HEK293 (cell line): Measurements from ENCODE around the gene CEP68.

Source experiments
- CTCF ChIA-PET: fragments of 350-600 bp; formaldehyde crosslinking; extraction: SDS; loops from one replicate; lab custom pipeline; 2021; ENCODE audit warnings: antibody characterized with exemption; lab: Yijun Ruan, JAX
- POLR2A ChIA-PET: fragments of 300-600 bp; formaldehyde crosslinking; extraction: SDS; loops from one replicate; lab custom pipeline; 2020; ENCODE audit warnings: antibody characterized with exemption, inconsistent platforms; lab: Yijun Ruan, JAX
- H3K27ac ChIP-seq: fragments of 200-500 bp; sonication (Bioruptor generic); 2 replicates; pipeline ENCODE4 v1.5.1; 2014; ENCODE audit warnings: low read depth, low read length, control low read depth, inconsistent platforms; ENCODE audit errors: extremely low read depth
- H3K36me3 ChIP-seq, 2 experiments: fragments of 200-500 bp in 1 of 2; sonication (Bioruptor generic) in 1 of 2; 1 replicate in 1 of 2; 2 replicates in 1 of 2; pipeline ENCODE4 v1.5.1; 2014 to 2017; ENCODE audit warnings: inconsistent platforms in 2 of 2, low read length in 2 of 2; ENCODE audit not compliant: control insufficient read depth in 2 of 2, insufficient read depth in 1 of 2
- H3K4me1 ChIP-seq: fragments of 200-500 bp; sonication (Bioruptor generic); 2 replicates; pipeline ENCODE4 v1.5.1; 2014; ENCODE audit warnings: mild to moderate bottlenecking, low read length, inconsistent platforms; ENCODE audit not compliant: control insufficient read depth, insufficient read depth
- H3K4me3 ChIP-seq: 2 replicates; pipeline ENCODE4 v1.5.1; 2011; ENCODE audit warnings: low read depth, mild to moderate bottlenecking, control low read depth, low read length, moderate library complexity
- H3K9me3 ChIP-seq: fragments of 200-500 bp; sonication (Bioruptor generic); 2 replicates; pipeline ENCODE4 v1.5.1; 2014; ENCODE audit warnings: low read depth, low read length, inconsistent platforms; ENCODE audit not compliant: control insufficient read depth, insufficient read depth
- EGR2 ChIP-seq: fragments of 450-650 bp; formaldehyde crosslinking; IDR thresholded peaks from 2 replicates; pipeline ENCODE4 v1.5.1; 2016; ENCODE audit warnings: low read depth, missing biosample characterization, missing genetic modification characterization
- GLI4 ChIP-seq: fragments of 450-650 bp; formaldehyde crosslinking; IDR thresholded peaks from 2 replicates; pipeline ENCODE4 v1.5.1; 2016; ENCODE audit warnings: missing biosample characterization, missing genetic modification characterization
- KLF7 ChIP-seq: fragments of 450-650 bp; formaldehyde crosslinking; IDR thresholded peaks from 2 replicates; pipeline ENCODE4 v1.5.1; 2016; ENCODE audit warnings: missing biosample characterization, missing genetic modification characterization, borderline replicate concordance
- MYNN ChIP-seq: fragments of 450-650 bp; formaldehyde crosslinking; IDR thresholded peaks from 2 replicates; pipeline ENCODE4 v1.5.1; 2016; ENCODE audit warnings: missing biosample characterization, missing genetic modification characterization, borderline replicate concordance
- TCF7L2 ChIP-seq: IDR thresholded peaks from 2 replicates; pipeline ENCODE4 v1.6.1; 2011; ENCODE audit warnings: low read depth, mild to moderate bottlenecking, inconsistent platforms, low read length, moderate library complexity, borderline replicate concordance
- WT1 ChIP-seq: fragments of 450-650 bp; formaldehyde crosslinking; IDR thresholded peaks from 2 replicates; pipeline ENCODE4 v1.5.1; 2016; ENCODE audit warnings: missing biosample characterization, missing genetic modification characterization
- ZFP69B ChIP-seq: fragments of 450-650 bp; formaldehyde crosslinking; IDR thresholded peaks from 2 replicates; pipeline ENCODE4 v1.5.1; 2016; ENCODE audit warnings: missing biosample characterization, missing genetic modification characterization
- ZNF132 ChIP-seq: fragments of 450-650 bp; formaldehyde crosslinking; IDR thresholded peaks from 2 replicates; pipeline ENCODE4 v1.5.1; 2017; ENCODE audit warnings: missing biosample characterization, missing genetic modification characterization, borderline replicate concordance
- ZNF2 ChIP-seq: fragments of 450-650 bp; formaldehyde crosslinking; IDR thresholded peaks from 2 replicates; pipeline ENCODE4 v1.5.1; 2016; ENCODE audit warnings: missing biosample characterization, missing genetic modification characterization
- ZNF211 ChIP-seq: fragments of 450-650 bp; formaldehyde crosslinking; IDR thresholded peaks from 2 replicates; pipeline ENCODE4 v1.5.1; 2016; ENCODE audit warnings: low read depth, missing biosample characterization, missing genetic modification characterization
- ZNF239 ChIP-seq: fragments of 450-650 bp; formaldehyde crosslinking; IDR thresholded peaks from 2 replicates; pipeline ENCODE4 v1.5.1; 2016; ENCODE audit warnings: missing biosample characterization, missing genetic modification characterization
- ZNF292 ChIP-seq: fragments of 450-650 bp; formaldehyde crosslinking; IDR thresholded peaks from 2 replicates; pipeline ENCODE4 v1.5.1; 2016; ENCODE audit warnings: low read depth, missing biosample characterization, missing genetic modification characterization, borderline replicate concordance
- ZNF311 ChIP-seq: fragments of 450-650 bp; formaldehyde crosslinking; IDR thresholded peaks from 2 replicates; pipeline ENCODE4 v1.5.1; 2017; ENCODE audit warnings: missing biosample characterization, missing genetic modification characterization, borderline replicate concordance
- ZNF394 ChIP-seq: fragments of 450-650 bp; formaldehyde crosslinking; IDR thresholded peaks from 2 replicates; pipeline ENCODE4 v1.5.1; 2016; ENCODE audit warnings: missing biosample characterization, missing genetic modification characterization, mild to moderate bottlenecking, moderate library complexity, borderline replicate concordance
- ZNF549 ChIP-seq: fragments of 450-650 bp; IDR thresholded peaks from 2 replicates; pipeline ENCODE4 v1.5.1; 2018; ENCODE audit warnings: missing biosample characterization, missing genetic modification characterization, mild to moderate bottlenecking, inconsistent platforms, moderate library complexity
- ZNF623 ChIP-seq: fragments of 450-650 bp; formaldehyde crosslinking; IDR thresholded peaks from 2 replicates; pipeline ENCODE4 v1.5.1; 2016; ENCODE audit warnings: missing biosample characterization, missing genetic modification characterization
- ZNF654 ChIP-seq: fragments of 450-650 bp; formaldehyde crosslinking; IDR thresholded peaks from 2 replicates; pipeline ENCODE4 v1.5.1; 2016; ENCODE audit warnings: low read depth, missing biosample characterization, missing genetic modification characterization
- ZNF664 ChIP-seq: fragments of 450-650 bp; formaldehyde crosslinking; IDR thresholded peaks from 2 replicates; pipeline ENCODE4 v1.5.1; 2016; ENCODE audit warnings: missing biosample characterization, missing genetic modification characterization
- ZNF76 ChIP-seq: fragments of 450-650 bp; formaldehyde crosslinking; IDR thresholded peaks from 2 replicates; pipeline ENCODE4; 2016; ENCODE audit warnings: low read depth, missing biosample characterization, missing genetic modification characterization, borderline replicate concordance
- ZNF785 ChIP-seq: fragments of 450-650 bp; formaldehyde crosslinking; IDR thresholded peaks from 2 replicates; pipeline ENCODE4 v1.5.1; 2016; ENCODE audit warnings: missing biosample characterization, missing genetic modification characterization
- ZNF830 ChIP-seq: fragments of 450-650 bp; IDR thresholded peaks from 2 replicates; pipeline ENCODE4 v1.5.0; 2018; ENCODE audit warnings: missing biosample characterization, missing genetic modification characterization, low read depth, mild to moderate bottlenecking, moderate library complexity
- ZNF843 ChIP-seq: fragments of 450-650 bp; formaldehyde crosslinking; IDR thresholded peaks from 2 replicates; pipeline ENCODE4 v1.5.1; 2016; ENCODE audit warnings: missing biosample characterization, missing genetic modification characterization
- TF ChIP-seq, protein P1 (sequence below): fragments of 450-650 bp; formaldehyde crosslinking; IDR thresholded peaks from 2 replicates; pipeline ENCODE4 v1.5.1; 2016; ENCODE audit warnings: missing biosample characterization, missing genetic modification characterization, borderline replicate concordance
- TF ChIP-seq, protein P2 (sequence below): fragments of 450-650 bp; formaldehyde crosslinking; IDR thresholded peaks from 2 replicates; pipeline ENCODE4 v1.5.1; 2016; ENCODE audit warnings: missing biosample characterization, missing genetic modification characterization
- TF ChIP-seq, protein P3 (sequence below): fragments of 450-650 bp; formaldehyde crosslinking; IDR thresholded peaks from 2 replicates; pipeline ENCODE4 v1.5.1; 2016; ENCODE audit warnings: missing biosample characterization, missing genetic modification characterization

The CEP68 gene

DNA sequence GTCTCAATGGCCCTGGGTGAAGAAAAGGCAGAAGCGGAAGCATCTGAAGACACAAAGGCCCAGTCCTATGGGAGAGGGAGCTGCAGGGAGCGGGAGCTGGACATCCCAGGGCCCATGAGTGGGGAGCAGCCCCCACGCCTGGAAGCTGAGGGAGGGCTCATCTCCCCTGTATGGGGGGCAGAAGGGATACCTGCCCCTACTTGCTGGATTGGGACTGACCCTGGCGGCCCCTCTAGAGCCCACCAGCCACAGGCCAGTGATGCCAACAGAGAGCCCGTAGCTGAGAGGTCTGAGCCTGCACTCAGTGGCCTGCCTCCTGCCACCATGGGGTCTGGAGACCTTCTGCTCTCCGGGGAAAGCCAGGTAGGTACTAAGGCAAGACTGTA lies 13.2 kb downstream of the CEP68 start (continued):
- TF ChIP-seq, protein P1, sequence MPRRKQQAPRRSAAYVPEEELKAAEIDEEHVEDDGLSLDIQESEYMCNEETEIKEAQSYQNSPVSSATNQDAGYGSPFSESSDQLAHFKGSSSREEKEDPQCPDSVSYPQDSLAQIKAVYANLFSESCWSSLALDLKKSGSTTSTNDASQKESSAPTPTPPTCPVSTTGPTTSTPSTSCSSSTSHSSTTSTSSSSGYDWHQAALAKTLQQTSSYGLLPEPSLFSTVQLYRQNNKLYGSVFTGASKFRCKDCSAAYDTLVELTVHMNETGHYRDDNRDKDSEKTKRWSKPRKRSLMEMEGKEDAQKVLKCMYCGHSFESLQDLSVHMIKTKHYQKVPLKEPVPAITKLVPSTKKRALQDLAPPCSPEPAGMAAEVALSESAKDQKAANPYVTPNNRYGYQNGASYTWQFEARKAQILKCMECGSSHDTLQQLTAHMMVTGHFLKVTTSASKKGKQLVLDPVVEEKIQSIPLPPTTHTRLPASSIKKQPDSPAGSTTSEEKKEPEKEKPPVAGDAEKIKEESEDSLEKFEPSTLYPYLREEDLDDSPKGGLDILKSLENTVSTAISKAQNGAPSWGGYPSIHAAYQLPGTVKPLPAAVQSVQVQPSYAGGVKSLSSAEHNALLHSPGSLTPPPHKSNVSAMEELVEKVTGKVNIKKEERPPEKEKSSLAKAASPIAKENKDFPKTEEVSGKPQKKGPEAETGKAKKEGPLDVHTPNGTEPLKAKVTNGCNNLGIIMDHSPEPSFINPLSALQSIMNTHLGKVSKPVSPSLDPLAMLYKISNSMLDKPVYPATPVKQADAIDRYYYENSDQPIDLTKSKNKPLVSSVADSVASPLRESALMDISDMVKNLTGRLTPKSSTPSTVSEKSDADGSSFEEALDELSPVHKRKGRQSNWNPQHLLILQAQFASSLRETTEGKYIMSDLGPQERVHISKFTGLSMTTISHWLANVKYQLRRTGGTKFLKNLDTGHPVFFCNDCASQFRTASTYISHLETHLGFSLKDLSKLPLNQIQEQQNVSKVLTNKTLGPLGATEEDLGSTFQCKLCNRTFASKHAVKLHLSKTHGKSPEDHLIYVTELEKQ (tag by site-specific recombination) = no peak
- TF ChIP-seq WT1 = no peak

DNA sequence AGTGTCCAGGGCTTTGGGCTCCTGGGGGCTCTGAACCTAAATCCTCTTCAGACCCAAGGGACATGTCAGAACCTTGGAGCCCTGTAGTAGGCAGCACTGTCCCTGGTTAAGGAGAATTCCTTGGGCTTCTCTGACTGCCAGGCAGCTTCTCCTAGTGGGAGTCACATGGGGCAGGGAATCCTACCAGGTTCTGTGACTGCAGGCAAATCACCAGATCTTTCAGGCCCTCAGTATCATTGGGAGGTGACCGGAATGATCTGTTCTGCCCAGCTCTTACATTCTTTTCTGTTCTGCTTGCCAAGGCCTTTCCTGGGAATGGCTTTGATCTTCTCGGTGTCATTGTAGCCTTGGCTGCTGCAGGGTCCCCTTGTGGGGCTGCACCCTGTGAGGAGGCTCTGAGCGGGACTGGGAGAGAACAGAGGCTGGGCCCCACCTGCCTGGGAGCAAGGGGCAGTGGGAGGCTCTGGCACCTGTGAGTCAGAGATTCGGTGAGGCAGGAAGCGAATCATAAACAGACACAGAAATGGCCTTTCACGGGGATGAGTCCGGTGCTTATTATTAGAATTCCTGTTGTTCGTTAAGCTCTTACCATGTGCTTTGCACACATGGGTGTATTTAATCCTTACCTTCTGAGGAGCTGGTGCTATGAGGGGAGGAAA lies 14.1 kb downstream of the CEP68 start:
- POLR2A ChIA-PET = interaction anchor here (1.0 kb wide), 1 partner anchor 60 kb away, joined by 5 read pairs; the partner anchor contains the start of gene RAB1A
- peaks cover 2% of the 10 kb centered on the region; the same call in 1 of the 2 replicates for H3K4me1 ChIP-seq
- H3K4me3 ChIP-seq = no peak overlapping the region
- CTCF ChIA-PET = interaction anchor here (0.6 to 1.4 kb wide), 4 partner anchors 16 to 157 kb away, joined by 3 to 6 read pairs (median 3); no protein-coding TSS in a partner anchor
- H3K36me3 ChIP-seq = peaks cover 12 to 61% of the 10 kb centered on the region in 2 experiments
- H3K27ac ChIP-seq = no peak overlapping the region
- H3K9me3 ChIP-seq = no peaks in the 10 kb centered on the region
- no peak for TF ChIP-seq ZNF239 (tag by site-specific recombination)
- no peak for TF ChIP-seq ZNF2 (tag by site-specific recombination)
- no peak for TF ChIP-seq KLF7
- no peak for TF ChIP-seq ZNF211 (tag by site-specific recombination)

DNA sequence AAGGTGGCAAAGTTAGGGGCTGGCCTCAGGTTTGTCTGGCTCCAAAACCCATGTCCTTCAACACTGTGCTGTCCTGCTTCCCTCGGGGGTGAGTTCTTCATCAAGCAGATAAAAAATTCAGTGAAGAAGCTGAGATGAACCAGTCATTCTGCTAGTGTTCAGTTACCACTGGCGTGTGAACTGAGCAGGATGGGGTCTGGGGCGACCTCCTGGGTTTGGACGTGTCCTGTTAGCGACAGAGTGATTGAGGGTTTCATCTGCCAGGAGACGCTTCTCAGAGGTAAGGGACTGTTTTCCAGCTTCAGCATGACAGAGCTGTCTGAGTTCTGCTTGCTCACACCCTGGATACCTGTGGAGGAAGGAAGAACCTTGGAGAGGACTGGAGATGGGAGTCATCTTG lies 14.6 kb downstream of the CEP68 start:
- no peak for TF ChIP-seq ZNF292
- no peak for TF ChIP-seq ZNF311 (tag by site-specific recombination)
- TF ChIP-seq ZNF830 (tag by site-specific recombination) = no peak
- TF ChIP-seq, protein P2, sequence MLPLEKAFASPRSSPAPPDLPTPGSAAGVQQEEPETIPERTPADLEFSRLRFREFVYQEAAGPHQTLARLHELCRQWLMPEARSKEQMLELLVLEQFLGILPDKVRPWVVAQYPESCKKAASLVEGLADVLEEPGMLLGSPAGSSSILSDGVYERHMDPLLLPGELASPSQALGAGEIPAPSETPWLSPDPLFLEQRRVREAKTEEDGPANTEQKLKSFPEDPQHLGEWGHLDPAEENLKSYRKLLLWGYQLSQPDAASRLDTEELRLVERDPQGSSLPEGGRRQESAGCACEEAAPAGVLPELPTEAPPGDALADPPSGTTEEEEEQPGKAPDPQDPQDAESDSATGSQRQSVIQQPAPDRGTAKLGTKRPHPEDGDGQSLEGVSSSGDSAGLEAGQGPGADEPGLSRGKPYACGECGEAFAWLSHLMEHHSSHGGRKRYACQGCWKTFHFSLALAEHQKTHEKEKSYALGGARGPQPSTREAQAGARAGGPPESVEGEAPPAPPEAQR (tag by site-specific recombination) = no peak
- no peak for TF ChIP-seq ZNF843 (tag by site-specific recombination)
- TF ChIP-seq ZNF549 = no peak
- no peak for TF ChIP-seq ZNF654 (tag by site-specific recombination)
- TF ChIP-seq ZNF76 = no peak
- TF ChIP-seq ZNF664 (tag by site-specific recombination) = no peak
- TF ChIP-seq, protein P3, sequence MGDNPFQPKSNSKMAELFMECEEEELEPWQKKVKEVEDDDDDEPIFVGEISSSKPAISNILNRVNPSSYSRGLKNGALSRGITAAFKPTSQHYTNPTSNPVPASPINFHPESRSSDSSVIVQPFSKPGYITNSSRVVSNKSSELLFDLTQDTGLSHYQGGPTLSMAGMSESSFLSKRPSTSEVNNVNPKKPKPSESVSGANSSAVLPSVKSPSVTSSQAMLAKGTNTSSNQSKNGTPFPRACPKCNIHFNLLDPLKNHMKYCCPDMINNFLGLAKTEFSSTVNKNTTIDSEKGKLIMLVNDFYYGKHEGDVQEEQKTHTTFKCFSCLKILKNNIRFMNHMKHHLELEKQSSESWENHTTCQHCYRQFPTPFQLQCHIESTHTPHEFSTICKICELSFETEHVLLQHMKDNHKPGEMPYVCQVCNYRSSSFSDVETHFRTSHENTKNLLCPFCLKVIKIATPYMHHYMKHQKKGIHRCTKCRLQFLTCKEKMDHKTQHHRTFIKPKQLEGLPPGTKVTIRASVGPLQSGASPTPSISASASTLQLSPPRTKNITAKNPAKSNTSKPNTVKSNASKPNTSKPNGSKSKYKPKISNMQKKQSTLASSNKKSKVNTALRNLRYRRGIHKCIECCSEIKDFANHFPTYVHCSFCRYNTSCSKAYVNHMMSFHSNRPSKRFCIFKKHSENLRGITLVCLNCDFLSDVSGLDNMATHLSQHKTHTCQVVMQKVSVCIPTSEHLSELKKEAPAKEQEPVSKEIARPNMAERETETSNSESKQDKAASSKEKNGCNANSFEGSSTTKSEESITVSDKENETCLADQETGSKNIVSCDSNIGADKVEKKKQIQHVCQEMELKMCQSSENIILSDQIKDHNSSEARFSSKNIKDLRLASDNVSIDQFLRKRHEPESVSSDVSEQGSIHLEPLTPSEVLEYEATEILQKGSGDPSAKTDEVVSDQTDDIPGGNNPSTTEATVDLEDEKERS (tag by site-specific recombination) = no peak
- no peak for TF ChIP-seq TCF7L2
- no peak for TF ChIP-seq ZNF785
- TF ChIP-seq ZNF239 (tag by site-specific recombination) = no peak
- TF ChIP-seq ZNF394 (tag by site-specific recombination) = no peak
- no peak for TF ChIP-seq EGR2 (tag by site-specific recombination)
- TF ChIP-seq GLI4 = no peak
- TF ChIP-seq ZNF132 (tag by site-specific recombination) = no peak
- no peak for TF ChIP-seq MYNN (tag by site-specific recombination)
- no peak for TF ChIP-seq ZFP69B
- no peak for TF ChIP-seq ZNF623 (tag by site-specific recombination)
- TF ChIP-seq, all 188 proteins: peak for 0
- Histone ChIP-seq H3K27ac (no peak overlapping the region), H3K9me3 (no peaks in the 10 kb centered on the region), H3K36me3 (peaks cover 12 to 66% of the 10 kb centered on the region in 2 experiments), H3K4me1 (peaks cover 7% of the 10 kb centered on the region; the same call in 1 of the 2 replicates), H3K4me3 (no peak overlapping the region)
- CTCF ChIA-PET = interaction anchor here (0.9 to 1.9 kb wide), 4 partner anchors 16 to 158 kb away, joined by 3 to 8 read pairs (median 4); no protein-coding TSS in a partner anchor
- POLR2A ChIA-PET = interaction anchor here (1.0 kb wide), 1 partner anchor 59 kb away, joined by 5 read pairs; the partner anchor contains the start of gene RAB1A
